ENCODE results near the gene FAM234B.

Gene FAM234B

GRCh38 chr12:13124656-13125505 is 80.7 kb downstream of the FAM234B start:
- no peak for DNase-seq

GRCh38 chr12:13125996-13126395 is 81.8 kb downstream of the FAM234B start:
- no peak for DNase-seq

DNA sequence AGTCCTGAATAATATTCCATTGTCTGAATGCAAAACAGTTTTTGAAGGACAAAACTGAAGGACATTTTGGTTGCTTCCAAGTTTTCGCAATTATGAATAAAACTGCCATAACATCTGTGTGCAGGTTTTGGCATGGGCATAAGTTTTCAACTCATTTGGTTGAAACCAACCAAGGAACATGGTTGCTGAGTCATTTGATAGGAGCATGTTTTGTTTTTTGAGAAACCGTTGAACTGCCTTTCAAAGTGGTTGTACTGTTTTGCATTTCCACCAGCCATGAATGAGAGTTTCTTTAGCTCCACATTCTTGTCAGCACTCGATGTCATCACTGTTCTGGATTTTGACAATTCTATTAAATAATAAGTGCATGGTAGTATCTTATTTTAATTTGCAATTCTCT is 82.3 kb downstream of the FAM234B start:
- DNase-seq, result no peak

DNA sequence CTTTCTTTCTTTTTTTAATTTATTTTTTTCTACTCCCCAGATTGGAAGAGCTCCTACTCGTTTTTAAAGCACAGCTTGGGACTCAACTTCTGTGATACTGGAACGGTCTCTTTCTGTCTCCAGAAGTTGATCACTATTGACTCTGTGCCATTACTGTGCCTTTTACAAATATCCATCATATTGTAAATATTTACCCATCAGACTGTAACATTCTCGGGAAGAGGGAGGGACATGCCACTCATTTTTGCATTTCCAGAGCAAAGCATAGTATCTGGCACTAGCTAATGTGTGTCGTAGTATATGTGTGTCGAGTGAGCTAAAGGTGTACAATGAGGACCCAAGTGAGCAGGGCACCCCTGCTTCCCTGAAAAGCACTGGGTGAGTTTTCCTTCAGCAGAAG is 83.3 kb downstream of the FAM234B start:
- no peak for DNase-seq

GRCh38 chr12:13128291-13128965 is 84.2 kb downstream of the FAM234B start:
- DNase-seq, result no peak

DNA sequence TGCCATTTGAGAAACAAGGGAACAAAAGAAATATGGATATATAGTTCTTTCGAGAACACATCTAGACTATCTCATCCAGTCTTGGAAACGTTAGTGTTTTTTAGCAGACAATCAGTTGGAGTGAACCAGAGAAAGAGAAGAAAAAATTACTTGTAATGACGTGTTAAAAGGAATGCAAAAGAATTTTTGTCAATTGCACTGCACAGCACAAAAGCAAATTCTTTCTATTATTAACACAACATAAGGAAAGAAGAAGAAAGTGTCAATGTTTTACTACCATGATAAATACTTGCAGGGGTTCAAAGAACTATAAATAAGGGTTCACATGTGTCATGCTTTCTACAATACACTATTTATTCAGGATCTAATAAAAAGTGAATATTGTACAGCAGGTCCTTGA is 86.8 kb downstream of the FAM234B start:
- no peak for DNase-seq
